Measurements from ENCODE around the gene FAM222A.
A peak's percentile ranks its signal among the peaks of the same experiment; 100 is the strongest.

FAM222A gene

DNA sequence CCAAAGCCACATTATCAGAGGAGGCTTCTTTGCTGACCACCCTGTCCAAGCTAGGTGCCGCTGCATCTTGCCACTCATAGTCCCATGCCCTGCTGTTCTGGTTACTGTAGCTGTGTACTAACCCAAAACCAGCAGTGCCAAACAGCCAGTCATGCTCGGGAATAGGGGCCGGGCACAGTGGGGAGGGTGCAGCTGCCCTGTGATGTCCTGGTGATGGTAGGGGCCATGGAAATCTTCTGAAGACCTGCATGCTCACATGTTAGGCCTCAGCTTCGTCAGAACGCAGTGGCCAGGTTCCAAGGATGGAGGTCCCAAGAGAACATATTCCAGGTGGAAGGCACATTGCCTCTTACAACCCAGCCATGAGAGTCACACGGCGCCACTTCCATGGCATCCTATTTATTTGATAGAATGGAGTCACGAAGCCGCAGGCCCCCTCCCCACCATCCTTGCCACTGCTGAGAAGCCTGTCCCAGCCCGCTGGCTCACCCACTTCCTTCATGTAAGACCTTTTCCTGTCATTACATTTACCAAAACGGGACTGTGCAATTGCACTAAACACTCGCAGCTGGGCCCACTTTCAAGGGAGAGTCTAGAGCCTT is 48.5 kb downstream of the FAM222A start:
- no peak for DNase-seq

DNA sequence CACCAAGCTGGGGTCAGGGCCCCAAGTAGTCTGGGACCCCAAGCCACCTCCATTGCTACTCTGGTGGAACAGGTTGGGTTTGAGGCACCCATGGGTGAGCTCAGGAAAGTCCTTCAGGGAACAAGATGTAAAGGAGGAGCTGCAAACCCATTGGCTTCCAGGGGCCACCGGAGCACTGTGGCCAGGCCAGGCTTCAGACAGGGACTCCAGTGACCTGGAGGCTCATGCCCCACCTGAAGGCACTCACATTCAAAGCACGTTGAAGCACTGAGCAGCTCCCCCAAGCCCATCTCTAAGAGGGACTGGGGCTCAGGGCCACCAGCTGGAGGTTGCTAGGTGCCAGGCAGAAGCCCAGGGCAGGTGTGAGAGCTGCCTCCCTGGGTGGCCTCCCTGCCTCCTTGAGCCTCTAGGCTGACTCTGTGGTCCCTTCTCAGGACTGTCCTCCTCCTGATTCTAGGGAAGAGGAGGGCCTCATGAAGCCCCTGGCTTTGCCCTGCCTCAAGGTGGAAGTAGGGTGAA is 49.1 kb downstream of the FAM222A start:
- DNase-seq, result no peak

DNA sequence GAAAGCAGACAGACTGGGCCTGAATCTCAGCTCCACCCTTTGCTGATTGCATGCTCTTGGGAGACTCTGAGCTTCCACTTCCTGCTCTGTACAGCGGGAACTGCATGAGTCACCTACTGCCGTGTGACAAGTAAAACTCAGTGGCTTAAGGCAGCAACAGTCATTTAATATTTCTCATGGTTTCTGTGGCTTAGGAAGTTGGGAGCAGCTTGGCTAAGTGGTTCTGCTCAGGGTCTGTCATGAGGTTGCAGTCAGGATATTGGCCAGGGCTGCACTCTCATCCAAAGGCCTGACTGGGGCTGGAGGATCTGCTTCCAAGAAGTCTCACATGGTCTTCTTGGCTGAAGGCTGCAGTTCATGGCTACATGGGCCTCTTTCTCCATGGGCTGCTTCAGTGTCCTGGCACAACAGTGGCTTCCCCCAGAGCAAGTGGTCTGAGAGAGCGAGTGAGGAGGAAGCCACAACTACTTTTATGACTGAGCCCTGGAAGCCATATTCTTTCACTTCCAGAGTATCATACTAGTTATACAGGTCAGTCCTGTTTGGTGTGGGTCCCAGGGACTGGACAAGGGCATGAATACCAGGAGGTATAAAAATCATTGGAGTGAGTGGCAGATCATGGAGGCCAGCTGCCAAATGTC is 49.7 kb downstream of the FAM222A start:
- no peak for DNase-seq

DNA sequence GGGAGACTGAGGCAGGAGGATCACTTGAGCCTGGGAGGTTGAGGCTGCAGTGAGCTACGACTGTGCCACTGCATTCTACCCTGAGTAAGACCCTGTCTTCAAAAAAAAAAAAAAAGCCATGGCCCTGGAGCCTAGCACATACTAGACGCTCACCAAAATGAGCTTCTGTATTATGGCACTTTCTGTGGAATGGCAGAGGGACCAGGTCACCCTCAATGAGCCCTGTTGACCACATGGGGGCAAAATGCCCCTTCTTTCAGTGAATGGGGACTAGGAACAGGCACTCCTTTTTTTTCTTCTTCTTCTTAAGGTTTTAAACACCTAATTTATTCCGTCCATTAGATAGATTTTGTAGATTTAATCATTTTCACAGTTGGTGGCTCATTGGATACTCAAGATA is 50.5 kb downstream of the FAM222A start:
- no peak for DNase-seq

DNA sequence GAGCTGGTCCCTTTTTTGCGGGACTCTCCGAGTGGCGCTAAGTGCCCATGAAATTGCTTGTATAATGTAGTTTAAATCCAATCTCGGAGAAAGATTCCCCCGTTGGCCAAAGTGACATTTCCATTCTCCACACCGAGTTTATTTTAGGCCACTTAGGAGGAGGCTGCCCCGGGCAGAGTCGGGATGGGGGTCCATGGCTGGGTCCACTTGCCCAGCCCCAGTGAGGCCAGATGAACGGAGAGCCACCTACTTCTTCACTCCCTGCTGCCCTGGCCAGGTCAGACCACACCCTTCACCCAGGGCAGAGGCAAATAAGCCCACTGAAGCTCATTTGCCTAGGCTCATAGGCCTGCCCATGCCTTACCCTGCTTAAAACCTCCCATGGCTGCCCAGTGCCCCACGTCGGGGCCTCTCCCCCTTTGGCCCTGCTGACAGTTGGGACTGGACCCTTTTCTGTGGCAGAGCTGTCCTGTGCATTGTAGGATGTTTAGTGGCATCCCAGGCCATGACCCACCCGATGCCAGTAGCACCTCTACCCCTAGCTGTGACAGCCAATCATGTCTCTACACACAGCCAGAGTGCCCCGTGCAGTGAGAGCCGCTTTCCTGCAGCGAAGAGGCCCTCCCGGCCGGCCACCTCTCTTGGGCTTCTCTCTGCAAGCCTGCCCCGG is 51.3 kb downstream of the FAM222A start:
- no peak for DNase-seq

DNA sequence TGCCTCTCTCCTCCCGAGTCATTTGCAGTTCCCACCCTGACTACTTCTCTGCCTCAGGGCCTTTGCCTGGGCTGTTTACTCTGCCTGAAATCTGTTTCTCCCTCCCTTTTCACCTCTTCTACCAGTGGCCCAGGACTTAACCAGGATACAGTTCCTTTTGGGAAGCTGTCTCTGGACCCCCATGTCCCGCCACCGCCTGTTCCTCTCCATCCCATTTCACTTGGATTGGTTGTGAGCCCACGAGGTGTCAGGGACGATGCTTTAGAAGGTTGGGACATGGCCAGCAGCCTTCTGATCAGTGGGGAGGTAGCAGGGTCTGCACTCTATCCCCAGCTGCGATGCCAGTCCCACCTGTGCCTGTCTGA is 51.8 kb downstream of the FAM222A start:
- DNase-seq, result no peak

DNA sequence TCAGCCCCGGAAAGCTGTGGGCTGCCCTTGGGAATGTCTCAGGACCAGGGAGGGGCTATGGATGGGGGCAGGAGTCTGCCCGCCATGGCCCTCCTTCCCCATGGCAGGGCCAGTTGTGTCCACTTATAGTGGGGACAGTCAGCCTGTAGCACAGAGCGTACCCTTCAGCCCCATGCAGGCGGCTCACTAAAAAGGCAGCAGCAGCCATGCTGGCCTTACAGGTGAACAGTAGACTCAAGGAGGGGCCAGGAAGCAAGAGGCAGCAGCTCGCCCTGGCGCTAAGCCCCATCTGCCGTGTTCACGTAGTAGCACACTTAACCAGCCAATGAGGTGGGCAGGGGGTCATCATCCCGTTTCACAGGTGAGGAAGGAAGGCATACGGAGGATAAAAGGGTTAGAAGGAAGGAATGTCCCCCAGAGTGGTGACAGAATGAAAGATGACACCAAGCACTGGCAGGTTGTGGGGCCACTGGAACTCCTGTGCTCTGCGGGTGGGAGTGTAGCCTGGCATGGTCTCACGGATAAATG is 52.7 kb downstream of the FAM222A start:
- DNase-seq, result no peak

DNA sequence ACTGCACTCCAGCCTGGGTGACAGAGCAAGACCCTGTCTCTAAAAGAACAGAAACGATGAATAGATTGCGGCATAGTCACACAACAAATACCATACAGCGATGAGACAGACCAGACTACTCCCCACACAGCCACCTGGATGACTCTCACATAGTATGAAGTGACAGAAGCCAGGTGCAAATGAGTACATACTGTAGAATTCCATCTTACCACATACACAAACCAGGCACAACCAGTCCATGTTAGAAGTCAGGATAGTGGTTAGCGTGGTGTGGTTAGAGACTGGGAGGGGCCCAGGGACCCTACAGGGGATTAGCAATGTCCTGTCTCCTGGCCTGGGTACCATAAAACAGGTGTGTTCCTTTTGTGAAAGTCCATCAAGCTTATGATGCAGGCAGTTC is 53.8 kb downstream of the FAM222A start:
- peak; percentile 40 for DNase-seq

DNA sequence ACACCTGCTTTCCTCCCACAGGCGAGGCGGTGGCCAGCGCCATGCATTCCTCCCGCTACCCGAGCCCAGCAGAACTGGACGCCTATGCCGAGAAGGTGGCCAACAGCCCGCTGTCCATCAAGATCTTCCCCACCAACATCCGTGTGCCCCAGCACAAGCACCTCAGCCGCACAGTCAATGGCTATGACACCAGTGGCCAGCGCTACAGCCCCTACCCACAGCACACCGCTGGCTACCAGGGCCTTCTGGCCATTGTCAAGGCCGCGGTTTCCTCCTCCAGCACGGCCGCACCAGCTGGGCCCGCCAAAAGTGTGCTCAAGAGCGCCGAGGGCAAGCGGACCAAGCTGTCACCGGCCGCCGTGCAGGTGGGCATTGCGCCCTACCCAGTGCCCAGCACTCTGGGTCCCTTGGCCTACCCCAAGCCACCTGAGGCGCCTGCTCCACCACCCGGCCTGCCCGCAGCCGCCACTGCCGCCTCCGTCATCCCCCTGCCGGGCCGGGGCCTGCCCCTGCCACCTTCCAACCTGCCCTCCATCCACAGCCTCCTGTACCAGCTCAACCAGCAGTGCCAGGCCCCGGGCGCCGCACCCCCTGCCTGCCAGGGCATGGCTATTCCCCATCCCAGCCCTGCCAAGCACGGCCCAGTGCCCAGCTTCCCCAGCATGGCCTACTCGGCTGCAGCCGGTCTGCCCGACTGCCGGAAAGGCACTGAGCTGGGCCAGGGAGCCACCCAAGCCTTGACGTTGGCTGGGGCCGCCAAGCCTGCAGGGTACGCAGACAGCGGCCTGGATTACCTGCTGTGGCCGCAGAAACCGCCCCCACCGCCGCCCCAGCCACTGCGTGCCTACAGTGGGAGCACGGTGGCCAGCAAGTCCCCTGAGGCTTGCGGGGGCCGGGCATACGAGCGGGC is 54.6 kb downstream of the FAM222A start:
- DNase-seq, result no peak

DNA sequence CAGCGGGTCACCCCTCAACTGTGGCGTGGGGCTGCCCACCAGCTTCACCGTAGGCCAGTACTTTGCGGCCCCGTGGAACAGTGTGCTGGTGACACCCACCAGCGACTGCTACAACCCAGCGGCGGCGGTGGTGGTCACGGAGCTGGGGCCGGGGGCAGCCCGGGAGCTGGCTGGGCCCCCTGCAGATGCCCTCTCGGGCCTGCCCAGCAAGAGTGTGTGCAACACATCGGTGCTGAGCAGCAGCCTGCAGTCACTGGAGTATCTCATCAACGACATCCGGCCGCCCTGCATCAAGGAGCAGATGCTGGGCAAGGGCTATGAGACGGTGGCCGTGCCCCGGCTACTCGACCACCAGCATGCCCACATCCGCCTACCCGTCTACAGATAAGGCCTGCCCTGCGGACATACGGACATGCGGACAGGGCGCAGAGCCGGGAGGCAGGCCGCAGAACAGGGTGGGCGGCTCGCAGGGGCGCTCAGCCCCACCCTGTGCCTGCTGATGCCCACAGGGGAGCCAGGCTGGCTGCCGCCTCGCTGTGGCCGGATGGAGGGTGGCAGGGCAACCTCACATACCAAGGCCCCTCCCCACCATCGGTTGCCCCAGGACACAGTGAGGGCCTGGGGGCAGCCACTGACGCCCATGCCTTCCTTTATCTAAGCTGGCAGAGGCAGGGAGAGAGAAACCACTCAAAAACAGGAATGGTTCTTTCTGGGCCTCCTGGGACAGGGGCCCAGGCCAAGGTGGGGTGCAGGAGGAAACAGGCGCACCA is 55.5 kb downstream of the FAM222A start:
- no peak for DNase-seq

DNA sequence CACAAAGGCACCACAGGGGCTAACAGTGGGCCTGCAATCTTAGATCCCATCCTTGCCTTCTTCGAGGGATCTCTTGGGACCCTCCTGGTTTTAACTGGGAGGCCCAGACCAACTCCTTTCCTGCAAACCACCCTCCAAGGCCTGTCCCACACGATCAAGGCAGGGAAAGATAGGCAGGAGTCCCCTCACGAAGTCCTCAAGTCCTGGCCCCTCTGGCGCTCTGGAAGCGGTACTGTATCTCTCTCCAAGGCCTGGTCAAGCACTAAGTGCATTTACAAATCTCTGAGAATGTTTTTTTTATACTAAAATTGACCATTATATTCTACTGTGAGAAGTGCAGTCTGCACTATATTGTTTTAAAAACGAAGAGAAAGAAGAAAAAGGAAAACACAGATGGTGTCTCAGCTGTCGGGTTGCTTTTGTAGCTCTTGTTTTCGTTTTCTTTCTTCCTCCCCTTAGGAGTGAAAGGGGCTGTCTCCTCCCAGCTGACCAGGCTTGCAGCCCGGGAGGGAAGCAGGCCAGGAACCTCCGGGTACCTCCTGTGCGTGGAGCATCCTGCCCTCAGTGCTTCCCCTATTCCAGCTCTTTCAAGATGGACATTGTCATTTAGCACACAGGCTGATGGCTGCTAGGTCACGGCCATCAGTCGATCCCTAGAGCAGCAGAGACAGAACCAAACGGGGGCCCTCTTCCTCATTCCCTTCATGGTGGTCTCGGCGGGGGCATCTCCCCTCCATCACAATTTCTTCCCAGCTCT is 56.7 kb downstream of the FAM222A start:
- DNase-seq, result no peak

DNA sequence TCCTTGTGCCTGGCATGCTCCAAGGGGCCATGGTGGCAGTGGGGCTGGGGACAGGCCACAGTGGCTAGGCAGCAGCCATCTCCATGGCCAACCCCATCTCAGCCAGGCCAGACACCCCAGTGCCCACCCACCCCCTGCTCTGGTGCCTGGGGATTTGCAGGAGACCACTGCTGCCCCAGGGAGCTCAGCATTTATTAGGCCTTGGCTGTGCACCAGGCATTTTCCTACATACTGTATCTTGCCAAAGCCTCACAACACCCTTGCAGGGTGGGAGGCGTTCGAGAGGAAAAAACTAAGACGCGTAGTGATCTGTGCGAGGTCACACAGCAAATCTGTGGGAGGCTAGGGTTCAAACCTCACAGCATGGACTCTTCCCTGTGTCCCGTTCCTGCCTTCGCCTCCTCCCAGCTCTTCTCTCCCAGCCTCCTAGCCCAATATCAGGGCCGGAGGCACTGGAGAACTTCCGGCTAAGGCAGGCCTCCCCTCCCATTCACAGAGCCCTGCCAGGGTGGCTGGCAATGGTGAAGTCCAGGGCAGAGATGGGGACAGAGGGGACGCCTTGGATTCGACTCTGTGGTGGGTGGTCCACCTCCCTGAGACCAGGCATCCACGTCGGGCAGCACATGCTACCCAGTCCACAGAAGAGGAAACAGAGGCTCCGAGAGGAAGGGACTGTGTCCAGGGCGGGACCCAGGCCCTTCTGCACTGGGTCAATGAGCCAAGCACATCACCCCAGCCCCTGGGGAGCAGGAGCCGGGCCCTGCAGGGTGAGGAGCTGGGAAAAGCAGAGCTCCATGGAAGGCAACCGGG is 57.4 kb downstream of the FAM222A start:
- no peak for DNase-seq

DNA sequence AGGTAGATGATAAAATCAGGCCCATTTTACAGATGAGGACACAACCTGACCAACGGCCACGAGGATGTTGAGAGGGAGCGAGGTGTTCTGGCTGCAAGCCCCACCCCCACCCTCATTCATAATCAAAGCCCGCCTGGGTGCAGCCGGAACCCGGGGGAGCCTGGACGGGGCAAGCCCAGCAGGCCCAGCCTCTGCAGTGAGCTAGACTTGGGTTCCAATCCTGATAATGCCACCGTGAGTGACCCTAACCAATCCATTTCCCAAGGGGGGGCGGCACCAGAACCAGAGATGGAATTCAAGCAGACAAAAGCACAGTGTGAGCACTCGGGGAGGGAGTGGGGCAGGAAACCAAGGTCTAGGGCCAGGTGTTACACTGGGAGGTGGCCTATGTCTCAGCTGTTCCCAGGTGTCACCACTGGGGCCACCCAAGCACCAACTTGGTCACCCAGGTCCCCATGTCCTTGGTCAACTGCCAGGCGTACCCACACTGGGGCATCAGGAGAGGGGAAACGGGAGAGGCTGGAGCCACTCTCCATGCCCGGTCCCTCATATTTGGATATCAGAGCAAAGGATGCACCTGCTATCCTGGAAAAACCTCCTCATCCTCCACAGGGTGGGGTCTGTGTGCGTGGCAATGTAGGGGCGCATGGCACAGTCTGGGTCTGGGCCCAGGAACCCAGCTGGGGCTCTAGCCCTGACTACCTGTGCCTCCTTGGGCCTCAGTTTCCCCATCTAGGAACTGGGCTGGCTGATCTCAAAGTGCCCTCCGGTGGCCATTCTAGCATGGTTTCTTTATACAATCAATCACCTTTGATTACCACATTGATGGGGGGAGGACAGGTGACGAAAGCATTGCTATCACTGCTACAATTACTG is 58.4 kb downstream of the FAM222A start:
- DNase-seq, result no peak

DNA sequence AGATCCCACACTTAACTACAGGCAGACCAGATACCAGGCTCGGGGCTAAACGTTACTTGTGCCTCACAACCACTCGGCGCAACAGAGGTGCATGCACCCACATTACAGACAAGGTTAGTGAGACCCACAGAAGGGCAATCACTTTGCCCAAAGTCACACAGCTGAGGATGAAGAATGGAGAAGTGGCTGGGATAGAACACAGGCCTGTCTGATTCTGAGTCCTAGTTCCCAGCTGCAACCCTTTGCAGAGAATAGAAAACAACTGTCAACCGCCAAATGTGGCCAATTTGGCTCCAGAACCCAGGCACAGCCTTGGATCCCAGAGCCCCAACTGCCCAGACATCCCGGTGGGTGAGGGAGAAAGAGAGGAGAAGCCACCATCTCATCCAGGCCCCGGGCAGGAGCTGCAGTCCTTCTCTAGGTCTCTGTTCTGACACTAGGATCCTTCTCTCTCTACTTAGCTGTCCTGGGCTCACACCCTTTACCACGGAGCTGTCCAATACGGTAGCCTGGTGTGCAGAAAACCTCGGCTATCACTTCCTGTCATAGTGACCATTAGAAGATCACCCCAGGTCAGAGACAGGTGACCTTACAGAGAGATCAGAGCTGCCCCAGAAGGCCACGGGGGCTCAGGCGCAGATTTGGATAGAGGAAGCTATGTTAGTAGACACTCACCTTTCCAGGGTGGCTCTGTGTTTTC is 59.1 kb downstream of the FAM222A start:
- no peak for DNase-seq

DNA sequence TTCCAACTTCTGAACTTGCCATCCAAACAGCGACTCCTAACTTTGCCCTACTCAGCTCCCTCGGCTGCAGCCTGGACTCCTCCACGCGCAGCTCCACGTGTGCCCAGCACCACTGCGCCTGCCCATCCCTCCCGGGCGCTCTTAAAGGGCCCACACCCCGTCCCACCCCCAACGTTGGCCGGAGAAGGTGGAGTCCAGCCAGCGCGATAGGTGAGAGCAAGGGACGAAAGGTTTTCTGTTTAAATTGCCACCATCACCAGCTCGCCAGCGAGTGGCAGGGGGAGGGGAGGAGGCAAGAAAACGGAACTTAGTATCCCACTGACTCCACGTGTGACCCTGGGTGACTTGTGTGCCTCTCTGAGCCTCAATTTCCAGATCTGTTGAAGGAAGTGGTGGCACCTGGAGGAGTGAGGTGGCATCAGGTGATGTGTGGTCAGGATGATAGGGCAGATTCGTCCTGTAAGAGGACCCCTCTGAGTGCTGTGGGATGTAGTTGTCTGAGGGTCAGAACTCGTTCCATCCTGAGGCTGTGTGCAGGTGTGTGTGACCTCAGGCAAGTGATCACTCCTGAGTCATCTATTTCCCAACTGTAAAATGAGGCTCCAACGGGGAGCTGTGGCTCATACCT is 59.9 kb downstream of the FAM222A start:
- DNase-seq, result no peak

DNA sequence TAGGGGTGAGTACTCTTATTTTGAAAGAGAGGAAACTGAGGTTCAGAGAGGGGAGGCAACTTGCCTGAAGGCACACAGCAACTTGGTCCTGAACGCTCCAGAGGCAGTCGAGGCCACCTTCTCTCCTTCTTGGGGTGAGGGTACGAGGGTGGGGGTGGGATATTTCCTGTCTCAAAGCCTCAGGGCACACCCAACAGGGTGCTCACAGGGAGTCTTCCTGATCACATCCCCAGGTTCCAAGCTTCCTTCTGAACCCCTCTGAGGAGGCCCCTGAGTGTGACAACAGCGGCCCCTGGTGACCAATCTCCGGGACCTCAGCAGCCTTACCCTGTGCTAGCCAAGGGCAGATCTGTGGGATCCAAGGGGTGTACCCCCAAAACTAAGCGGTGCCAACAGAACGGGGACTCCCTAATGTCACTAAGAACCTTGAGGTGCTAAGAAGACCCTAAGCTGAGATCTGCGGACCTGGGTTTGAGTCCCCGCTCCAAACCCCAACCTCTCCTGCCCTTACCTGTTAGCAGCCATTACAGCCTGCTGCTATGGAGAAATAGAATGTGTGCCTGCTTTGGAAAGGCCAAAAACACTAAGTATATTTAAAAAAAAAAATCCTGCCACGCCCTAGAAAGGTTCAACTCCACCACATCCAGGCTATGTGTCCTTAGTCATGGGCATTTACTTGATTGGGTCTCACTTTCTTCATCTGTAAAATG is 61.7 kb downstream of the FAM222A start:
- peak; percentile 65 for DNase-seq

DNA sequence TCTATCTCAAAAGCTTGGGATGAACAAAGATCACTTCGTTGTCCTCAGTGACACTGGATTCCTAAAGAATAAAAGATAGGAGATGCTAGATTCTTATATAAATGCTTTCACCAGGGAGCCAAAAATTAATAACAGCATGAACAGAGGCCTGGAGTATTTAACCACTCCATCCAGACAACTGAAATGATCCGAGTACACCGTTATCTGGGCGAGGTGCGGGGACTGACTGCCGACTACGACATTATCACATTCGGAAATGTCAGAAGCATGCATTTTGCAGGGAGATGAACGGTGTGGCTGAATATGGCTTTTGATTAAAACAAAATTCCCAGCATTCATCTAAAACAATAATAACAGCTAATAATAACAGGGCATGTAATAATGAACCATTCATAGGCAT is 63.0 kb downstream of the FAM222A start:
- DNase-seq, result no peak

DNA sequence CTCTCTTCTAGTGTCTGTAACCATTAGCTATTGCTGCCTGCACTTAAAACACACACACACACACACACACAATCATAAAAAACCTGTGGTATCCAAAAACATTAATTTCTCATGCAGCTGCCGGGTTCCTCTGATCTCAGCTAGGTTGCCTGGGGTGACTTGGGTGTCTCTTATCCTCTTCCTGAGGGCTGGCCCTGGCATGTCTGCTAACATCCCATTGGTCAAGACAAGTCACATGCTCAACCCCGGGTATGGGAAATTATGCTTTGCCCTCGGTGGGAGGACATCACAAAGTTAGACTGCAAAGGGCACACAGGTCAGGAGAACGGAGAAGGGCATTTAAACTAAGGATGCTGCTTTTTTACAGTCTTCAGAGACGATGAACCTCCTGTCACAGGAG is 63.9 kb downstream of the FAM222A start:
- no peak for DNase-seq

Data from NCI-H2107 (cell line).